H1 (cell line): Measurements from ENCODE around the gene CP. TPM values are rescaled to one million over a fixed set of nuclear protein-coding genes. Genes with fewer than 3 reads are reported as not detected.
A peak's percentile ranks its signal among the peaks of the same experiment; 100 is the strongest.

ENCODE experiments used
- BACH1 ChIP-seq: IDR thresholded peaks from 2 replicates; pipeline ENCODE4 v1.6.1; 2012; ENCODE audit warnings: low read length, improper control_type of control experiment
- CHD2 ChIP-seq: IDR thresholded peaks from 2 replicates; pipeline ENCODE4 v1.6.1; 2012; ENCODE audit warnings: low read length, improper control_type of control experiment
- CREB1 ChIP-seq: IDR thresholded peaks from 2 replicates; pipeline ENCODE4 v1.6.1; 2012; ENCODE audit warnings: inconsistent platforms
- CTBP2 ChIP-seq: IDR thresholded peaks from 2 replicates; pipeline ENCODE4 v1.7.0; 2011; ENCODE audit warnings: borderline replicate concordance, mild to moderate bottlenecking, moderate library complexity, mixed read lengths, low read length; ENCODE audit not compliant: insufficient read depth, insufficient read length
- EGR1 ChIP-seq: IDR thresholded peaks from 2 replicates; pipeline ENCODE4 v1.6.1; 2011; ENCODE audit warnings: low read depth, low read length, borderline replicate concordance
- EP300 ChIP-seq, 2 experiments: IDR thresholded peaks; 1 replicate in 1 of 2; 2 replicates in 1 of 2; pipeline ENCODE4 v1.6.1; 2011 to 2012; ENCODE audit warnings: low read depth in 2 of 2, low read length in 2 of 2, mild to moderate bottlenecking in 2 of 2, borderline replicate concordance in 1 of 2, inconsistent platforms in 1 of 2, moderate library complexity in 1 of 2
- GTF2F1 ChIP-seq: IDR thresholded peaks from 2 replicates; pipeline ENCODE4 v1.6.1; 2012; ENCODE audit warnings: low read depth, low read length, improper control_type of control experiment, borderline replicate concordance
- KDM5A ChIP-seq: fragments of 200-600 bp; IDR thresholded peaks from 2 replicates; pipeline ENCODE4 v1.7.1; 2012; ENCODE audit warnings: mild to moderate bottlenecking, low read length, inconsistent platforms, mixed read lengths
- MAFK ChIP-seq: IDR thresholded peaks from 2 replicates; pipeline ENCODE4 v1.6.1; 2012; ENCODE audit warnings: low read depth, mild to moderate bottlenecking, improper control_type of control experiment, low read length
- POLR2A ChIP-seq, 2 experiments: IDR thresholded peaks; 1 replicate in 1 of 2; 2 replicates in 1 of 2; pipeline ENCODE4 v1.6.1; 2011; ENCODE audit warnings: low read depth in 2 of 2, low read length in 2 of 2, mild to moderate bottlenecking in 2 of 2; ENCODE audit errors: control extremely low read depth in 1 of 2
- RAD21 ChIP-seq, 2 experiments: IDR thresholded peaks in 1 of 2; conservative IDR thresholded peaks in 1 of 2; 2 replicates each; pipeline ENCODE4 v1.6.1; 2011; ENCODE audit warnings: low read depth in 2 of 2, low read length in 2 of 2, improper control_type of control experiment in 1 of 2, inconsistent platforms in 1 of 2, mild to moderate bottlenecking in 1 of 2, moderate library complexity in 1 of 2
- RBBP5 ChIP-seq: IDR thresholded peaks from 2 replicates; pipeline ENCODE4 v1.7.1; 2012; ENCODE audit warnings: low read depth, mild to moderate bottlenecking, inconsistent platforms, low read length, moderate library complexity, borderline replicate concordance
- RFX5 ChIP-seq: IDR thresholded peaks from 2 replicates; pipeline ENCODE4 v1.6.1; 2011; ENCODE audit warnings: low read depth, low read length, improper control_type of control experiment, borderline replicate concordance
- SAP30 ChIP-seq: fragments of 300-600 bp; sonication (generic); IDR thresholded peaks from 2 replicates; pipeline ENCODE4 v1.7.1; 2012; ENCODE audit warnings: low read length, moderate library complexity, mild to moderate bottlenecking, inconsistent platforms; ENCODE audit not compliant: insufficient read depth, insufficient replicate concordance
- SIN3A ChIP-seq, 2 experiments: IDR thresholded peaks in 1 of 2; conservative IDR thresholded peaks in 1 of 2; 2 replicates each; pipeline ENCODE4 v1.6.1; 2011 to 2012; ENCODE audit warnings: low read length in 2 of 2, improper control_type of control experiment in 1 of 2, low read depth in 1 of 2, mild to moderate bottlenecking in 1 of 2
- TAF1 ChIP-seq: IDR thresholded peaks from 2 replicates; pipeline ENCODE4 v1.6.1; 2011; ENCODE audit warnings: mild to moderate bottlenecking, low read depth, low read length
- TCF12 ChIP-seq: IDR thresholded peaks from 2 replicates; pipeline ENCODE4 v1.6.1; 2011; ENCODE audit warnings: low read depth, mild to moderate bottlenecking, low read length
- TEAD4 ChIP-seq: IDR thresholded peaks from 2 replicates; pipeline ENCODE4 v1.6.1; 2012; ENCODE audit warnings: low read depth, low read length, inconsistent platforms, mixed read lengths
- polyA plus RNA-seq, 7 experiments: library from polyadenylated mRNA; depleted of rRNA in 3 of 7; stranded (reverse) in 5 of 7; unstranded in 2 of 7; fragments of >200 nt in 5 of 7; fragments of 200-250 nt in 2 of 7; gene quantifications; 1 replicate in 5 of 7; 2 replicates in 1 of 7; 4 replicates in 1 of 7; pipeline versions ENCODE4 v1.2.1 to v1.2.3, GENCODE V29; 2011 to 2013; ENCODE audit warnings: missing spikeins in 2 of 7, mixed read lengths in 2 of 7
- total RNA-seq: library from RNA; stranded (reverse); fragmentation: NEBNext Ultra II Directional; extraction: Animal tissue kit (Norgen Biotek cat#: 25700); gene quantifications from 2 replicates; pipeline ENCODE4 v1.2.1, GENCODE V29; 2021
- TF ChIP-seq, protein P1 (sequence below): IDR thresholded peaks from 2 replicates; pipeline ENCODE4 v1.6.1; 2012; ENCODE audit warnings: inconsistent platforms
- TF ChIP-seq, protein P2 (sequence below), 3 experiments: IDR thresholded peaks; 1 replicate in 2 of 3; 2 replicates in 1 of 3; pipeline versions ENCODE4 v1.5.1 to v1.6.1; 2011; ENCODE audit warnings: low read length in 3 of 3, mild to moderate bottlenecking in 3 of 3, inconsistent platforms in 2 of 3, low read depth in 1 of 3, moderate library complexity in 1 of 3; ENCODE audit not compliant: insufficient read depth in 1 of 3; ENCODE audit errors: control extremely low read depth in 1 of 3
- TF ChIP-seq, protein P3 (sequence below): IDR thresholded peaks from 2 replicates; pipeline ENCODE4 v1.6.1; 2011; ENCODE audit warnings: low read length, improper control_type of control experiment

Gene CP
- total and polyA plus RNA-seq, 2 of the 8 experiments (the other 6 are each of a cell fraction or from before 2014, with no cell fraction given) = 0.32 to 2.6 TPM

DNA sequence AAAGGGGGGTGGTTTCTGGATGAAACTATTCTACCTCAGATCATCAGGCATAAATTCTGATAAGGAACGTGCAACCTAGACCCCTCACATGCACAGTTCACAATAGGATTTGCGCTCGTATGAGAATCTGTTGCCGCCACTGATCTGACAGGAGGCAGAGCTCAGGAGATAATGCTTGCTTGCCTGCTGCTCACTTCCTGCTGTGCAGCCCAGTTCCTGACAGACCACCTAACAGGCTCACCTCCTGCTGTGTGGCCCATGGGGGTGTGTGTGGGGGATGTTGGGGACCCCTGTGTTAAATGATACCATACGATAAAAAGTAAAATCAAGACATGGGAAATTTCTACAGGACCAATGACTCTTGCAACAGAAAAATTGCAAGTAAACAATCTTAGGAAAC lies 24.0 kb downstream of the CP start (continued):
- TF ChIP-seq, protein P1, sequence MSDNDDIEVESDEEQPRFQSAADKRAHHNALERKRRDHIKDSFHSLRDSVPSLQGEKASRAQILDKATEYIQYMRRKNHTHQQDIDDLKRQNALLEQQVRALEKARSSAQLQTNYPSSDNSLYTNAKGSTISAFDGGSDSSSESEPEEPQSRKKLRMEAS = peak; percentile 62
- TF ChIP-seq RBBP5 (no peak), POLR2A (IDR thresholded peaks at IDR 0.05; ENCODE audit: control extremely low read depth in 1 of 2, low read depth in 2 of 2, low read length in 2 of 2) (peak; percentile 23 to 45; a peak in 2 of 3 replicates), BACH1 (no peak), EGR1 (no peak), CHD2 (no peak), CREB1 (no peak), SIN3A (conservative IDR thresholded peaks at IDR 0.05 in 1 of 2, IDR thresholded peaks at IDR 0.05 in 1 of 2; ENCODE audit: low read depth in 1 of 2, low read length in 2 of 2) (0 out of 4 replicates have a peak, but pooled peaks have one; percentile 44 to 50), TCF12 (0 out of 2 replicates have a peak, but pooled peaks have one; percentile 62), KDM5A (no peak), EP300 (IDR thresholded peaks at IDR 0.05; ENCODE audit: borderline replicate concordance in 1 of 2, low read depth in 2 of 2, low read length in 2 of 2) (no peak), TAF1 (peak; percentile 53; the same call in 1 of the 2 replicates), SAP30 (no peak), RAD21 (IDR thresholded peaks at IDR 0.05 in 1 of 2, conservative IDR thresholded peaks at IDR 0.05 in 1 of 2; ENCODE audit: low read depth in 2 of 2, low read length in 2 of 2) (peak in 1 of 2 experiments; percentile 14; a peak in 1 of 4 replicates), RFX5 (no peak), TEAD4 (0 out of 2 replicates have a peak, but pooled peaks have one; percentile 19), MAFK (no peak), CTBP2 (peak; percentile 85), GTF2F1 (no peak)
- TF ChIP-seq, protein P2, sequence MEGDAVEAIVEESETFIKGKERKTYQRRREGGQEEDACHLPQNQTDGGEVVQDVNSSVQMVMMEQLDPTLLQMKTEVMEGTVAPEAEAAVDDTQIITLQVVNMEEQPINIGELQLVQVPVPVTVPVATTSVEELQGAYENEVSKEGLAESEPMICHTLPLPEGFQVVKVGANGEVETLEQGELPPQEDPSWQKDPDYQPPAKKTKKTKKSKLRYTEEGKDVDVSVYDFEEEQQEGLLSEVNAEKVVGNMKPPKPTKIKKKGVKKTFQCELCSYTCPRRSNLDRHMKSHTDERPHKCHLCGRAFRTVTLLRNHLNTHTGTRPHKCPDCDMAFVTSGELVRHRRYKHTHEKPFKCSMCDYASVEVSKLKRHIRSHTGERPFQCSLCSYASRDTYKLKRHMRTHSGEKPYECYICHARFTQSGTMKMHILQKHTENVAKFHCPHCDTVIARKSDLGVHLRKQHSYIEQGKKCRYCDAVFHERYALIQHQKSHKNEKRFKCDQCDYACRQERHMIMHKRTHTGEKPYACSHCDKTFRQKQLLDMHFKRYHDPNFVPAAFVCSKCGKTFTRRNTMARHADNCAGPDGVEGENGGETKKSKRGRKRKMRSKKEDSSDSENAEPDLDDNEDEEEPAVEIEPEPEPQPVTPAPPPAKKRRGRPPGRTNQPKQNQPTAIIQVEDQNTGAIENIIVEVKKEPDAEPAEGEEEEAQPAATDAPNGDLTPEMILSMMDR (IDR thresholded peaks at IDR 0.05; ENCODE audit: control extremely low read depth in 1 of 3, insufficient read depth in 1 of 3, low read depth in 1 of 3, low read length in 3 of 3) = no peak
- TF ChIP-seq, protein P3, sequence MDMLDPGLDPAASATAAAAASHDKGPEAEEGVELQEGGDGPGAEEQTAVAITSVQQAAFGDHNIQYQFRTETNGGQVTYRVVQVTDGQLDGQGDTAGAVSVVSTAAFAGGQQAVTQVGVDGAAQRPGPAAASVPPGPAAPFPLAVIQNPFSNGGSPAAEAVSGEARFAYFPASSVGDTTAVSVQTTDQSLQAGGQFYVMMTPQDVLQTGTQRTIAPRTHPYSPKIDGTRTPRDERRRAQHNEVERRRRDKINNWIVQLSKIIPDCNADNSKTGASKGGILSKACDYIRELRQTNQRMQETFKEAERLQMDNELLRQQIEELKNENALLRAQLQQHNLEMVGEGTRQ = no peak
- TF ChIP-seq, all 59 proteins: peak for 15
